Measurements from ENCODE around the gene RPL29.

DNA sequence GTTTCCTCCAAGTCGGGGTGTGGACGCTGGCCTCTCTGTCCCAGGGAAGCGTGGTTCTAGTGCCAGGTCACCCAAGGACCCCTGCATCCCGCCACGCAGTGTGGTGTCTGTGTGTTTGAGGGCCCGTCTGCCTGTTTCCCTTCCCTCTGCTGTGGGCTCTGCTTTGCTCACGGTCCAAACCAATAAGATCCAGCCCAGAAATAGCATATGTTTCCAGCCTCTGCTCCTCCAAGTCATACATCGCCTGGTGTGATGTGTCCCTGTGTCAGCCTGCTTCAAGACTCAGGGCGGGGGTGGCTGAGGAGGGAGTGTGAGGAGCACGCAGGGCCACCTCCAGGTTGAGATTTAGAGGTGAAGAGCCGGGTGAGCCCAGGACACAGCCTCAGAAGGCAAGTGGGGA, 21.9 kb upstream of the RPL29 start:
- TF ChIP-seq ZFP3 (CRISPR knock-in tag; IDR thresholded peaks at IDR 0.05) (no peak), ZFP30 (CRISPR knock-in tag; IDR thresholded peaks at IDR 0.05) (no peak), TCF4 (CRISPR knock-in tag; IDR thresholded peaks at IDR 0.05; ENCODE audit: borderline replicate concordance) (no peak), BACH2 (CRISPR knock-in tag; IDR thresholded peaks at IDR 0.05; ENCODE audit: borderline replicate concordance) (no peak), ARNTL (CRISPR knock-in tag; IDR thresholded peaks at IDR 0.05; ENCODE audit: borderline replicate concordance, low read depth) (no peak), OSR1 (CRISPR knock-in tag; IDR thresholded peaks at IDR 0.05) (no peak), SNAI2 (CRISPR knock-in tag; IDR thresholded peaks at IDR 0.05) (no peak), PPARA (CRISPR knock-in tag; IDR thresholded peaks at IDR 0.05; ENCODE audit: borderline replicate concordance) (no peak)
- TF ChIP-seq, protein P1, sequence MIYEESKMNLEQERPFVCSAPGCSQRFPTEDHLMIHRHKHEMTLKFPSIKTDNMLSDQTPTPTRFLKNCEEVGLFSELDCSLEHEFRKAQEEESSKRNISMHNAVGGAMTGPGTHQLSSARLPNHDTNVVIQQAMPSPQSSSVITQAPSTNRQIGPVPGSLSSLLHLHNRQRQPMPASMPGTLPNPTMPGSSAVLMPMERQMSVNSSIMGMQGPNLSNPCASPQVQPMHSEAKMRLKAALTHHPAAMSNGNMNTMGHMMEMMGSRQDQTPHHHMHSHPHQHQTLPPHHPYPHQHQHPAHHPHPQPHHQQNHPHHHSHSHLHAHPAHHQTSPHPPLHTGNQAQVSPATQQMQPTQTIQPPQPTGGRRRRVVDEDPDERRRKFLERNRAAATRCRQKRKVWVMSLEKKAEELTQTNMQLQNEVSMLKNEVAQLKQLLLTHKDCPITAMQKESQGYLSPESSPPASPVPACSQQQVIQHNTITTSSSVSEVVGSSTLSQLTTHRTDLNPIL (CRISPR knock-in tag; IDR thresholded peaks at IDR 0.05; ENCODE audit: low read depth), result no peak
- TF ChIP-seq, protein P2, sequence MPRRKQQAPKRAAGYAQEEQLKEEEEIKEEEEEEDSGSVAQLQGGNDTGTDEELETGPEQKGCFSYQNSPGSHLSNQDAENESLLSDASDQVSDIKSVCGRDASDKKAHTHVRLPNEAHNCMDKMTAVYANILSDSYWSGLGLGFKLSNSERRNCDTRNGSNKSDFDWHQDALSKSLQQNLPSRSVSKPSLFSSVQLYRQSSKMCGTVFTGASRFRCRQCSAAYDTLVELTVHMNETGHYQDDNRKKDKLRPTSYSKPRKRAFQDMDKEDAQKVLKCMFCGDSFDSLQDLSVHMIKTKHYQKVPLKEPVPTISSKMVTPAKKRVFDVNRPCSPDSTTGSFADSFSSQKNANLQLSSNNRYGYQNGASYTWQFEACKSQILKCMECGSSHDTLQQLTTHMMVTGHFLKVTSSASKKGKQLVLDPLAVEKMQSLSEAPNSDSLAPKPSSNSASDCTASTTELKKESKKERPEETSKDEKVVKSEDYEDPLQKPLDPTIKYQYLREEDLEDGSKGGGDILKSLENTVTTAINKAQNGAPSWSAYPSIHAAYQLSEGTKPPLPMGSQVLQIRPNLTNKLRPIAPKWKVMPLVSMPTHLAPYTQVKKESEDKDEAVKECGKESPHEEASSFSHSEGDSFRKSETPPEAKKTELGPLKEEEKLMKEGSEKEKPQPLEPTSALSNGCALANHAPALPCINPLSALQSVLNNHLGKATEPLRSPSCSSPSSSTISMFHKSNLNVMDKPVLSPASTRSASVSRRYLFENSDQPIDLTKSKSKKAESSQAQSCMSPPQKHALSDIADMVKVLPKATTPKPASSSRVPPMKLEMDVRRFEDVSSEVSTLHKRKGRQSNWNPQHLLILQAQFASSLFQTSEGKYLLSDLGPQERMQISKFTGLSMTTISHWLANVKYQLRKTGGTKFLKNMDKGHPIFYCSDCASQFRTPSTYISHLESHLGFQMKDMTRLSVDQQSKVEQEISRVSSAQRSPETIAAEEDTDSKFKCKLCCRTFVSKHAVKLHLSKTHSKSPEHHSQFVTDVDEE (CRISPR knock-in tag; IDR thresholded peaks at IDR 0.05), result no peak
- TF ChIP-seq, protein P3, sequence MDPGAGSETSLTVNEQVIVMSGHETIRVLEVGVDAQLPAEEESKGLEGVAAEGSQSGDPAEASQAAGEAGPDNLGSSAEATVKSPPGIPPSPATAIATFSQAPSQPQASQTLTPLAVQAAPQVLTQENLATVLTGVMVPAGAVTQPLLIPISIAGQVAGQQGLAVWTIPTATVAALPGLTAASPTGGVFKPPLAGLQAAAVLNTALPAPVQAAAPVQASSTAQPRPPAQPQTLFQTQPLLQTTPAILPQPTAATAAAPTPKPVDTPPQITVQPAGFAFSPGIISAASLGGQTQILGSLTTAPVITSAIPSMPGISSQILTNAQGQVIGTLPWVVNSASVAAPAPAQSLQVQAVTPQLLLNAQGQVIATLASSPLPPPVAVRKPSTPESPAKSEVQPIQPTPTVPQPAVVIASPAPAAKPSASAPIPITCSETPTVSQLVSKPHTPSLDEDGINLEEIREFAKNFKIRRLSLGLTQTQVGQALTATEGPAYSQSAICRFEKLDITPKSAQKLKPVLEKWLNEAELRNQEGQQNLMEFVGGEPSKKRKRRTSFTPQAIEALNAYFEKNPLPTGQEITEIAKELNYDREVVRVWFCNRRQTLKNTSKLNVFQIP (CRISPR knock-in tag; IDR thresholded peaks at IDR 0.05; ENCODE audit: borderline replicate concordance, low read depth), result no peak
